ENCODE data around the gene XIRP1. TPM values are rescaled to one million over a fixed set of nuclear protein-coding genes. Genes with fewer than 3 reads are reported as not detected.

XIRP1 gene
- total RNA-seq, 2 donors from 2014 or later: not detected

- Mint-ChIP-seq H3K27me3 (no peaks in the 10 kb centered on the region), H3K27ac (peak overlapping the region; percentile 99), H3K4me1 (peaks cover 73% of the 10 kb centered on the region), H3K36me3 (ENCODE audit: low read depth) (peaks cover 3% of the 10 kb centered on the region), H3K4me3 (peak overlapping the region; percentile 100)
- peaks cover 6% of the 10 kb centered on the region for H3K9me3 ChIP-seq (ENCODE audit: control insufficient read depth, low read length, poor library complexity, severe bottlenecking)
- ATAC-seq (peak; percentile 31), DNase-seq (peak in 1 of 3 donors; percentile 45)
Observed at GRCh38 chr3:39146611-39147591, 45.5 kb downstream of the XIRP1 start.

DNA sequence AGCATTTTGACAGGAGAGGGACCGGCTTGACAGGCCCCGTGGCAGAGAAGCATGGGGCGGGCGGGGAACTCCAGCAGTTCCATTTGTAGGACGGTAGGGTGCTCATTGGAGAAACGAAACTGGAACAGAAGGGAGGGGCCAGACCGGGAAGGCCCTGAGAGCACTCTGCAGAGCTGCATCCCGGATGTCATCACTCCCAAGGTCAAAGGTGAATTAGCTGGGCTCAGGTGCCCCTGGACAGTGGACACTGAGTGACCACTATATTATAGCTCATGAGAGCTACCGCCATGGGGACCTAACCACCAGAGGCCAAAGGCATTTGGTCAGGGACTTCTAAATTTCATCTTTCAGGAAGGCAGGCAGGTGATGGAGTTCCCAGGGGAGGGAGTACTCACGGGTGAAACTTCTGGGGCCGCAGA lies 46.3 kb downstream of the XIRP1 start:
- H3K9me3 ChIP-seq (ENCODE audit: control insufficient read depth, low read length, poor library complexity, severe bottlenecking): peaks cover 1% of the 10 kb centered on the region
- no peak for ATAC-seq
- Mint-ChIP-seq H3K36me3 (ENCODE audit: low read depth) (peaks cover 3% of the 10 kb centered on the region), H3K4me1 (peaks cover 72% of the 10 kb centered on the region), H3K27me3 (no peaks in the 10 kb centered on the region), H3K27ac (peak overlapping the region; percentile 99), H3K4me3 (peak overlapping the region; percentile 100)
- DNase-seq: no peak

DNA sequence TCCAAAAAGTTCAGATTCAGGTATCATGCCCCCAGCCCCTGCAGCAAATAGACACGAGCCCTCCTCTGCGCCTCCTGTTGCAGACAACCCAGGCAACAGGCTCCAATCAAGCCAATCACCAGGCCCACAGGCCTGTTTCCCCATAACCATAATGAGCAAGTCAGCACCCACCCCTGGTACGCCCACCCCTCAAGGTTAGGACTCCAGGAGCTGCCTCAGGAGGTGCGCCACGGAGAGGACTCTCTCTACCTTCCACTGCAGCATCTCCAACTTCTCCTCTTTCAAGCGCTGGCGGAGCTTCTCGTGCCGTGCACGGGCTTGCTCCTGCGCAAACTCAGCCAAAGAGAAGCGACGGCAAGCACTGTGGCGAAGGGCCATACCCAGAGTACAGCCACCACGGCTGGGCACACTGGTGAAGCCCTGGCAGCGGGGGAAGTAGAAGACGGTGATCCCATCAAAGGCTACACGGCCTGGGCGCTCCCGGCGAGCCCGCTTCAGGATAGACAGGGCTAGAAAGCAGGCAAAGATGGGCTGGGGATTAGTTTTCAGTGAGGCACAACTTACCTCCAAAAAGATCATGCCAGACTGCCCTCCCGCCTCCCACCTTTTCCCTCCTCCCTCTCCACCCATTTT lies 47.5 kb downstream of the XIRP1 start:
- Mint-ChIP-seq H3K27me3 (no peaks in the 10 kb centered on the region), H3K4me1 (peaks cover 64% of the 10 kb centered on the region), H3K4me3 (peak overlapping the region; percentile 63), H3K27ac (peak overlapping the region; percentile 82), H3K36me3 (ENCODE audit: low read depth) (peaks cover 3% of the 10 kb centered on the region)
- ATAC-seq: no peak
- DNase-seq: no peak
- no peaks in the 10 kb centered on the region for H3K9me3 ChIP-seq (ENCODE audit: control insufficient read depth, low read length, poor library complexity, severe bottlenecking)

DNA sequence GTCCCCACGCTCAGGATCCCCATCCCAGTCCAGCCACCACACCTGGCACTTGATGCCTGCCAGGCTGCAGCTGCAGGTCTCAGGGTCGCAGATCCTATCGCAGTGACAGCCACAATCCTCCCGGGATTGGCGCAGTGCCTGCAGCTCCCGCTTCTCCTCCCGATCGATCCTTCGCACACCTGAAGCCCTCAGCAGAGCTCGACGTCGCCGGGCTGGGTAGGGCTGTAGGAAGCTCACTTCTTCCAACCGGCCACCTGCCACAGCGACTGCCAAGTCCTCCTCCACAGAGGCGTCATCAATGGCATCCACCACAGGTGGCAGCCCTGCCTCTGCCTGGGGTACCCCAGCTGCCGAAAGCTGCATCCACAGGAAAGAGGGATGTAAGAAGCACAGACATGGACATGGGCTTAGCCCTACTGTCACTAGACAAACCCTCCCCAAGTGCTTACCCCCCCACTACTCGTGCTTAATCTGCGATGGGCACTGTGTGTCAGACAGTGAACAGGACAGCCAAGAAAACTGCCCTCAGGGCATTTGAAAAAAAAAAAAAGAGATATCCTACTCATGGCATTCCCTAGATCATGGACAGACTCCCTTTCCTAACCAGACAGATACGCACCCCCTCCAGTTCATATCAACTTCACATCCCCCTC lies 48.2 kb downstream of the XIRP1 start:
- DNase-seq (no peak), ATAC-seq (no peak)
- H3K27ac Mint-ChIP-seq: peak overlapping the region; percentile 82
- H3K36me3 Mint-ChIP-seq (ENCODE audit: low read depth): peaks cover 3% of the 10 kb centered on the region
- peak overlapping the region; percentile 63 for H3K4me3 Mint-ChIP-seq
- peaks cover 58% of the 10 kb centered on the region for H3K4me1 Mint-ChIP-seq
- no peaks in the 10 kb centered on the region for H3K27me3 Mint-ChIP-seq
- no peaks in the 10 kb centered on the region for H3K9me3 ChIP-seq (ENCODE audit: control insufficient read depth, low read length, poor library complexity, severe bottlenecking)

DNA sequence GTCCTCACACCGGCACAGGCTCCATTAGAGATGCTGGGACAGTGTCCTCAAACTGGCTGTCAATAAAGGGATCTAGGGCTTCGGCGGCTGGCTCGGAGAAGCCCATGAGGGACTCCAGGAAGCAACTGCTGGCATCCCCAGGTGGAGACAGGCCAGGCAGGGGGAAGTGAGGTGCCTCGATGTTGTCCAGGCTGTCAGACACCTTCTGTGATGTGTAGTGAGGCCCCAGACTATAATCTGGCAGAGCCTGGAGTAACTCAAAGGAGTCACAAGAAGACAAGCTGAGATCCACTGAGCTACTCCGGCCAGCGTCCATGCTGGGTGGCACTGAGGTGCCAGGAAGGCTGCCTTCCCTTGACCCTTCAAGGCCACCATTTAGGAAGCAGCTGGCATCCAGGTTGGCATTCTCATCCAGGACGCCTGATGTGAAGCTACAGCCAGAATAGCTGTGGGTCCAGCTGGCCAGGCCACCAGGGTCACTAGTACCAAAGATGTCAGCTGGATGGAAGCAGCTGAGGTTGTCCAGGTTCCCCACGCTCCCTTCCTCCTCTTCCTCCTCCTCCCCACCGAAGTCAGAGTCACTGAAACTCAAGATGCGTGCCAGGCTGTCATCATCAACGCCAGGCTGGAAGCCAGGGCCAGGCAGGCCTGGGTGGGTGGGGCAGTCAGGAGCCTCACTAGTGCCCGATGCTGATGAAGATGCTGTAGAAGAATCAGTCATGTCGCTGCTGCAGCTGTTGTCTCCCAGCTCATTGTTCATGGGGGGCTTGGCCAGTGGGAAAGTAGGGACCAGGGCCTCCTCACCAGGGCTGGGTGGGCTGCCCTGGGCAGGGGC lies 49.1 kb downstream of the XIRP1 start:
- H3K27me3 Mint-ChIP-seq: no peaks in the 10 kb centered on the region
- H3K4me3 Mint-ChIP-seq: peak overlapping the region; percentile 63
- H3K4me1 Mint-ChIP-seq: peaks cover 52% of the 10 kb centered on the region
- H3K9me3 ChIP-seq (ENCODE audit: control insufficient read depth, low read length, poor library complexity, severe bottlenecking): no peaks in the 10 kb centered on the region
- ATAC-seq (no peak), DNase-seq (no peak)
- H3K27ac Mint-ChIP-seq: peak overlapping the region; percentile 82
- H3K36me3 Mint-ChIP-seq (ENCODE audit: low read depth): peaks cover 3% of the 10 kb centered on the region

GRCh38 chr3:39142067-39142466 lies 50.3 kb downstream of the XIRP1 start:
- H3K27me3 Mint-ChIP-seq: no peaks in the 10 kb centered on the region
- no peaks in the 10 kb centered on the region for H3K9me3 ChIP-seq (ENCODE audit: control insufficient read depth, low read length, poor library complexity, severe bottlenecking)
- ATAC-seq (no peak), DNase-seq (no peak)
- H3K36me3 Mint-ChIP-seq (ENCODE audit: low read depth): peaks cover 5% of the 10 kb centered on the region
- peak overlapping the region; percentile 85 for H3K27ac Mint-ChIP-seq
- H3K4me3 Mint-ChIP-seq: no peak overlapping the region
- H3K4me1 Mint-ChIP-seq: peaks cover 40% of the 10 kb centered on the region

DNA sequence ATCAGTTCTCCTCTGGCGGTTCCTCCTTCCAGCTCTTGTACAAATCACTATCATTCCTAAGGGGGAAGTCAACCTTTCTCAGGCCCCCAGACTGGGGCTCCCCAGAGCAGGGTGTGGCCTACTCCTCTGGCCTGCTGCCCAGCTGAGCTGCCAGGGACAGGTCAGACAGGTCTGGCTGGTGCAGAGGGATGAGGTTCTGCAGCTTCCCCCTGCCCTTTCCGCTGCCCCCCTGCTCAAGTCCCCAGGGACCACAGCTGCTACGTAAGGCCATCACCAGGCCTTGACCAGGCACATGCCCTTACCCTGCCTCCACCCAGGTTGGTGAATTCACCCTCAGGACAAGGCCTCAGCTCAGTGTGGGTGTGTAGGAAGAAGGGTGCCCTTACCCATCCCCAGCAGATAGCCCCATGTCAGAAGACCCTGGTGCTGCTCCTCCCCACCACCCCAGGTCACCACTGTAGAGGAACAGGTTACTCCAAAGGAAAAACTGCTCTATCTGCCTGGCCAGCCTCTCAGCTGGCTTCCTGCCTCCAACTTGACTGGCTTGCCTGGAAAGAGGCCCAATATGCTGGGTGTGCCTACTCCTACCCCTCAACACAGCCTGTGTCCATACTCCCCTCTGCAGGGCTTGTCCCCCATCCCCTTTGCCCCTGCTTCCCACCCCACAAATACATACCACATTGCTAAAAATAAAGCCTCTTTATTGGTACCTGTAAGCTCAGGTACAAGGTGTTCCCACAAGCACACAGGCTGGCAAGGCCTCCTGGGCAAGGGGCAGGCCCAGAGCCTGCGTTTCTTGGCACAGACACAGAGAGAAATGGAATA lies 51.0 kb downstream of the XIRP1 start:
- H3K4me1 Mint-ChIP-seq: peaks cover 37% of the 10 kb centered on the region
- H3K4me3 Mint-ChIP-seq: peak overlapping the region; percentile 64
- ATAC-seq (peak; percentile 14), DNase-seq (no peak)
- H3K27ac Mint-ChIP-seq: peak overlapping the region; percentile 85
- peaks cover 5% of the 10 kb centered on the region for H3K36me3 Mint-ChIP-seq (ENCODE audit: low read depth)
- no peaks in the 10 kb centered on the region for H3K27me3 Mint-ChIP-seq
- H3K9me3 ChIP-seq (ENCODE audit: control insufficient read depth, low read length, poor library complexity, severe bottlenecking): no peaks in the 10 kb centered on the region

DNA sequence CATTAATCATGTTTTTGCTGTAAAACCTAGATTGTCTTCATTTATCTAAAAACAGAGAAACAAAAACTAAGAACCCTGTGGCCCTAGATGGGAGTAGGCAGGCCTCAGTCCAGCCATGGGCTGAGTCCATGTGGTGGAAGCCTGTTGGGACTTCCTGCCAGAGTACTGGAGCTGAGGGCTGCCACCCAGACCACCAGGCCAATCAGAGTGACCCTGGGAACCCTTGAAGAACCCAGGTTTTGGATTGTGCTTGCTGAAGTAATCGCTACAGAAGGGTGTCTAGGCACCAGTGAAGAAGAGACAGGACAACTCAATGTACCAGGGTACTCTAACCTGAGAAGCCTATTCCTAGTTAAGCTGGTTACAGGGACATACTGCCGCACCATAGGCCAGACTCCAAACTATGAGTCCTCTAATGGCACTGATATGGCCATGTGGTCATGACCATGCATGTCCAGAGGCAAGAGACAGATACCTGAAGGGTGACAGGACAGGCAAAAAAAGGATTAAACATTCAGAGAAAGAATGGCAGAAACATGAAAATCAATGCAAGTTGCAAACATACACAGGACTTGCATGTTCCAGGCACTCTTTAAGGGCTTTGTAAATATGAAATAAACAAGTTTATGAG lies 51.9 kb downstream of the XIRP1 start:
- Mint-ChIP-seq H3K27ac (peak overlapping the region; percentile 85), H3K4me3 (peak overlapping the region; percentile 64), H3K36me3 (ENCODE audit: low read depth) (peaks cover 5% of the 10 kb centered on the region), H3K4me1 (peaks cover 33% of the 10 kb centered on the region), H3K27me3 (no peaks in the 10 kb centered on the region)
- no peaks in the 10 kb centered on the region for H3K9me3 ChIP-seq (ENCODE audit: control insufficient read depth, low read length, poor library complexity, severe bottlenecking)
- no peak for ATAC-seq
- DNase-seq: no peak

GRCh38 chr3:39139442-39139841 lies 53.0 kb downstream of the XIRP1 start:
- no peak for DNase-seq
- no peaks in the 10 kb centered on the region for H3K9me3 ChIP-seq (ENCODE audit: control insufficient read depth, low read length, poor library complexity, severe bottlenecking)
- no peak for ATAC-seq
- no peak overlapping the region for H3K4me3 Mint-ChIP-seq
- peaks cover 2% of the 10 kb centered on the region for H3K36me3 Mint-ChIP-seq (ENCODE audit: low read depth)
- H3K27ac Mint-ChIP-seq: peak overlapping the region; percentile 85
- H3K4me1 Mint-ChIP-seq: peaks cover 34% of the 10 kb centered on the region
- H3K27me3 Mint-ChIP-seq: no peaks in the 10 kb centered on the region

DNA sequence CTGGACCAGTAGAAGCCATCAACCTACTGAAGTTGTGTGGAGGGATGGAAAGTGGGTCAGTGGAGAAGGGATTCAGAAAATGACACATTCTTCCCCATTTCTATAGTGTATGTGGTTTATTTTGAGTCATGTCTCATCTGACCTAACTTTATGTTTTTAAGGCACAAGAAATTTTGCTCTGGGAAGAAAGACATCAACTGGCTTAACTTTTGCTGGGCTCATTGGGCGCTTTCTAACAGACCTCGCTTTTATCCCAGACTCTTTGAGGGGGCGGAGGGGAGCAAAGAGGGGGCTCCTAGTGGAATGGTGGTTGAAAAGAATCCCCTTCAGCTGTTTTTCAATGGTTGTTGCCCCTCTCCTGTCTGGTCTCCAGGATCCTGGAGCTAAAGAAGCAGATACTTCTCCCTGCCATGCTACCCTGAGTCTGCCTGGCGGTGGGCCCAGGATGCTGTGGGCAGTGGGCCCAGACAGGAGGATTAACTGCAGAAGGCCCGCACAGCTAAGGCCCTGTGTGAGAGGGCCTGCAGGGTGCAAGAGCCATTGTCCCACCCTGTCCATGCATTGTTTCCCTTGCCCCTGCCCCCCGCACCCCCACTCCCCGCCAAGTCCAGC lies 53.5 kb downstream of the XIRP1 start:
- H3K36me3 Mint-ChIP-seq (ENCODE audit: low read depth): peaks cover 2% of the 10 kb centered on the region
- H3K27me3 Mint-ChIP-seq: no peaks in the 10 kb centered on the region
- H3K9me3 ChIP-seq (ENCODE audit: control insufficient read depth, low read length, poor library complexity, severe bottlenecking): no peaks in the 10 kb centered on the region
- H3K4me3 Mint-ChIP-seq: no peak overlapping the region
- H3K4me1 Mint-ChIP-seq: peaks cover 32% of the 10 kb centered on the region
- DNase-seq: no peak
- peak overlapping the region; percentile 85 for H3K27ac Mint-ChIP-seq
- peak; percentile 3 for ATAC-seq

- ATAC-seq (peak; percentile 9), DNase-seq (no peak)
- Mint-ChIP-seq H3K27ac (peak overlapping the region; percentile 85), H3K27me3 (no peaks in the 10 kb centered on the region), H3K36me3 (ENCODE audit: low read depth) (peaks cover 2% of the 10 kb centered on the region), H3K4me3 (peak overlapping the region; percentile 19), H3K4me1 (peaks cover 29% of the 10 kb centered on the region)
- H3K9me3 ChIP-seq (ENCODE audit: control insufficient read depth, low read length, poor library complexity, severe bottlenecking): no peaks in the 10 kb centered on the region
Observed at GRCh38 chr3:39137991-39138803, 54.2 kb downstream of the XIRP1 start.
